Left ventricle myocardium inferior (tissue), 1 donor: ENCODE results near the gene STMN1. TPM values are rescaled to one million over a fixed set of nuclear protein-coding genes. Genes with fewer than 3 reads are reported as not detected.

ENCODE experiments used
- DNase-seq: peaks from one replicate; pipeline ENCODE4 v3.0.0-alpha.2; 2020
- H3K27ac ChIP-seq: fragments of 200-600 bp; replicated peaks from 2 replicates; pipeline ENCODE4 v1.8.0; 2021
- H3K27me3 ChIP-seq: fragments of 200-600 bp; 2 replicates; pipeline ENCODE4 v1.8.0; 2021; ENCODE audit warnings: low read depth
- H3K36me3 ChIP-seq: fragments of 200-600 bp; 2 replicates; pipeline ENCODE4 v1.8.0; 2021
- H3K4me1 ChIP-seq: fragments of 200-600 bp; 2 replicates; pipeline ENCODE4 v1.8.0; 2021
- H3K4me3 ChIP-seq: fragments of 200-600 bp; 2 replicates; pipeline ENCODE4 v1.8.0; 2021; ENCODE audit warnings: mild to moderate bottlenecking, moderate library complexity
- H3K9me3 ChIP-seq: fragments of 200-600 bp; replicated peaks from 2 replicates; pipeline ENCODE4 v1.8.0; 2021
- intact Hi-C: fragments of 100-400 bp; cut with micrococcal nuclease; formaldehyde crosslinking; loops from one replicate; pipeline ENCODE4 v1.11.0; 2022
- total RNA-seq: library from RNA; stranded (reverse); fragmentation: NEBNext Ultra II Directional; extraction: Animal tissue kit (Norgen Biotek cat#: 25700); gene quantifications from one replicate; pipeline ENCODE4 v1.2.1, GENCODE V29; 2021
- TF ChIP-seq, protein P1 (sequence below): fragments of 200-600 bp; IDR thresholded peaks from 2 replicates; pipeline ENCODE4 v1.8.0; 2021; ENCODE audit warnings: antibody characterized with exemption, mild to moderate bottlenecking, borderline replicate concordance
- donor health status: DM: no; HTN: yes; CAD: no; lungs with severe emphysema.

STMN1 gene
- total RNA-seq, 1 donor from 2014 or later: 47.1 TPM

DNA sequence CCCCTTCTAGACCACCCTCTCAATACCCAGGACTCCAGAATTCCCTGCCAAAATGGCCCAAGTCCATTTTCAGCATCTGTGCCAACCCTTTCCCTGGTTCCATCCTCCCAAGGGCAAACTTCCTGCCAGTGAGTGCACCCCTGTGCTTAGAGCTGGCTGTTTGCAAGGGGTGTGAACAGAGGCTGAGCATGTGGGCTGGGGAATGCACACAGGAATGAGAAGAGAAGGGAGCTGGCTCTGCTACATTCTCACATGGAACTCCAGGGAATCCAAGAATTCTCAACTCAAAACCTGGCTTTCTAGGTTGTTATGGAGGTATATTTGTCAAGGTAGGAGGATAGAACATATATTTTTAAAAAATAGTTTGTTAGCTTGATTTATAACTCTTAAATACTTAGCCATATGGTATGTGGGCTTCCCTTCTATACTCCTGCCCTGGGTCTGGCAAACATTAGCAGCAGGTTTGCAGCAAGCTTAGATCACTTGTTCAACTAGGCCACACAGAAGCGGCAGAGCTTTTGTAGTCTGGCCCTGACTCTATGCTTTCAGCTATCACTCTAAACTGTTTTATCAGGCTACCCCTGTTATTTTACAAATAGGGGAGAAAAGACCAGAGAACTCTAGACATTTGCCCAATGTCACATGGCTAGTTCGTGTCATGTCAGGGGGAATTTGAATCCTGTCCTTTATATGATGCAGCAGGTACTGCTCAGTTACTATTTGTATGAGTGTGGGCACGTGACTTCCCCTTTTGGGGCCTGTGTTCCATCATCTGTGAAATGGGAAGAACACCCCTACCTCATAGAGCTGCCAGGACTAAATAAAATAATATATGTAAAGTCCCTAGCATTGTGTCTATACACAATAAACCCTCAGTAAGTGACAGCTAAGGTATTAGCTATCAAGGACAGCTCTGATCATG, 8.1 kb upstream of the STMN1 start:
- Histone ChIP-seq H3K27me3 (no peaks in the 10 kb centered on the region), H3K4me3 (no peak overlapping the region), H3K4me1 (peaks cover 12% of the 10 kb centered on the region), H3K36me3 (no peaks in the 10 kb centered on the region), H3K9me3 (no peaks in the 10 kb centered on the region), H3K27ac (peak overlapping the region; percentile 52)
- intact Hi-C loops: no loop called here
- DNase-seq: no peak
- TF ChIP-seq, protein P1, sequence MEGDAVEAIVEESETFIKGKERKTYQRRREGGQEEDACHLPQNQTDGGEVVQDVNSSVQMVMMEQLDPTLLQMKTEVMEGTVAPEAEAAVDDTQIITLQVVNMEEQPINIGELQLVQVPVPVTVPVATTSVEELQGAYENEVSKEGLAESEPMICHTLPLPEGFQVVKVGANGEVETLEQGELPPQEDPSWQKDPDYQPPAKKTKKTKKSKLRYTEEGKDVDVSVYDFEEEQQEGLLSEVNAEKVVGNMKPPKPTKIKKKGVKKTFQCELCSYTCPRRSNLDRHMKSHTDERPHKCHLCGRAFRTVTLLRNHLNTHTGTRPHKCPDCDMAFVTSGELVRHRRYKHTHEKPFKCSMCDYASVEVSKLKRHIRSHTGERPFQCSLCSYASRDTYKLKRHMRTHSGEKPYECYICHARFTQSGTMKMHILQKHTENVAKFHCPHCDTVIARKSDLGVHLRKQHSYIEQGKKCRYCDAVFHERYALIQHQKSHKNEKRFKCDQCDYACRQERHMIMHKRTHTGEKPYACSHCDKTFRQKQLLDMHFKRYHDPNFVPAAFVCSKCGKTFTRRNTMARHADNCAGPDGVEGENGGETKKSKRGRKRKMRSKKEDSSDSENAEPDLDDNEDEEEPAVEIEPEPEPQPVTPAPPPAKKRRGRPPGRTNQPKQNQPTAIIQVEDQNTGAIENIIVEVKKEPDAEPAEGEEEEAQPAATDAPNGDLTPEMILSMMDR: no peak

DNA sequence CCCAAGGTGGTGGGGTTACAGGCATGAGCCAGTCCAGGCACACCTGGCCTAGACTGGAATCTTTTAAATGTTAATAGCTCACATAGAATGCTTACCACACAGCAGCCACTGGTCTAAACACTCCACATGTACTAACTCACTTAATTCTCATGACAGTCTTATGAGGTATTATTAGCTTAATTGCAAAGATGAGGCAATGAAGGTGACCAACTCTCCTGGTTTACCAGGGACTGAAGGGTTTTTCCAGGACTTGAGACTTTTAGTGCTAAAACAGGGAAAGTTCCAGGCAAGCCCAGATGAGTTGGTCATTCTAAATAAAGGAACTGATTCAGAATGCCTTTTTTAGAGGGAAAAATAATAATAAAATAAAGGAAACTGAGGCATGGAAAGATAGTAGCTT, 7.0 kb upstream of the STMN1 start:
- TF ChIP-seq, protein P1: no peak
- Histone ChIP-seq H3K27me3 (no peaks in the 10 kb centered on the region), H3K36me3 (no peaks in the 10 kb centered on the region), H3K9me3 (no peaks in the 10 kb centered on the region), H3K27ac (no peak overlapping the region), H3K4me1 (peaks cover 12% of the 10 kb centered on the region), H3K4me3 (no peak overlapping the region)
- no peak for DNase-seq
- intact Hi-C loops: no loop called here

DNA sequence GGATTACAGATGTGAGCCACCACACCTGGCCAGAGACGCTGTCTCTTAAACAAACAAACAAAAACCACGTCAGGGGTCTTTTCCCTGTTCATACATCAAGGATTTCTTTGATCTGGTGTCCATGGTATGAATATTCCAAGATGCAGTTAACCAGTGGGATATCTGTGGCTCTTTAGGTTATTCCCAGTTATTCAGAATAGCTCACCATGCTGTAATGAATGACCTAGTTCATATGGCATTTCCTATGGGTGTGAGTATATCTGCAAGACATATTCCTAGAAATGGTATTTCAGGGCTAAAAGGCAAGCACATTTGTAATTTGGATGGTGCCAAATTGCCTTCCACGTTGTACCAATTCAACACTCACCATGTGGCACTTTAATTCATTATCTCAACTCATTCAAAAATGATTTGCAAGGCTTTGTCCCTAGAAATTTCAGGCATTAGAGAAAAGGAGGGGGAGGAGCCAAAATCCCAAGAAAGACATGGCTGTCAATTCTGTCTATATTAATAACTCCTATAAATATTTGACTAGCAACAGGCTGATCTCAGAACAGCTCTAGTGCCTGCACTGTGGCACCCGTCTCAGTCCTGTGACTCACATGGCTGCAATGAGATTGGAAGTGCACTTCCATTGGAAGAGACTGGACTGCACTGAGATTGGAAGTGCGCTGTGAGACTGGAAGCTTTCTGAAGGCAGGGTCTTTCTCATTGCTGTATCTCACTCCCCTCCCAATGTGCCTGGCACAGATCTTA, 6.0 kb upstream of the STMN1 start:
- intact Hi-C loops: no loop called here
- Histone ChIP-seq H3K27ac (no peak overlapping the region), H3K4me3 (no peak overlapping the region), H3K36me3 (no peaks in the 10 kb centered on the region), H3K4me1 (peaks cover 13% of the 10 kb centered on the region), H3K27me3 (no peaks in the 10 kb centered on the region), H3K9me3 (no peaks in the 10 kb centered on the region)
- TF ChIP-seq, protein P1: no peak
- no peak for DNase-seq

DNA sequence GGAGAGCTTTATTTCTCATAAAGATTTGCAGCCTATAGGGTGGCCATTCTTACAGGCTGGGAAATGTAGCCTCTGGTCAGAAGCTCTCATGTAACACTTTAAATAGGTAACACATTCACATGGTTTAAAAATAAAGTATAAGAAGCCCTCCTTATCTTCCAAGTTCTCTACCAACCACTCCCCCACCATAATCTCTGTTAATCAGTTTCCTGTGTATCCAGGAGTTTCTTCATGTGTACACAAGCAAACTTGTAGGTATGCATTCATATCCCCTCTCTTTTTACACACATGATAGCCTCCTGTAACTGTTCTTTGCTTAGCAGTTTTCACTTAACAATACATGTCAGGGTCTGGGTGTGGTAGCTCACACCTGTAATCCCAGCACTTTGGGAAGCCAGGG, 4.9 kb upstream of the STMN1 start:
- TF ChIP-seq, protein P1: no peak
- H3K4me3 ChIP-seq: no peak overlapping the region
- intact Hi-C loops: no loop called here
- peaks cover 24% of the 10 kb centered on the region for H3K4me1 ChIP-seq
- H3K36me3 ChIP-seq: no peaks in the 10 kb centered on the region
- H3K9me3 ChIP-seq: no peaks in the 10 kb centered on the region
- DNase-seq: no peak
- no peaks in the 10 kb centered on the region for H3K27me3 ChIP-seq
- H3K27ac ChIP-seq: no peak overlapping the region

DNA sequence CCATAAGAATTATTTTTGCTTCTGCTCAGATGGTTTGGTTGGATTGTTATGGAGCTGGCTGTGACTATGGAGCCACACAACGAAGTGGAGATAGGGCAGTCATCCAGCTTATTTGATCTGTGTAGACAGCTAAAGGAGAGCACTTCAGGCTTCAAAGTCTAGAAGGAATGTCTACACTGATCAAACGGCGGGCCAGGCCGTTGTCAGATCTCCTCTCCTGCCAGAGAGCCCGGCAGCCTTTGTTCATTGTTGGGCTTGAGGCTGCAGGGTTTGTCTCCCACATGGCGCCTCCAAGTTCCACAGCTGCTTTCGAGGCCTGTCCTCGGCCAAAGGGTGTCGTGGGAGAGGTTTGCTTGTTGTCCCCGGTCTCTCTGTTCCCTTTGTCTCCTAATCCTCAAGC, 2.8 kb upstream of the STMN1 start:
- H3K4me1 ChIP-seq: peaks cover 40% of the 10 kb centered on the region
- intact Hi-C loops: no loop called here

More for the DNA sequence above, 2.8 kb upstream of the STMN1 start:
- Histone ChIP-seq H3K27me3 (no peaks in the 10 kb centered on the region), H3K4me3 (no peak overlapping the region), H3K36me3 (no peaks in the 10 kb centered on the region), H3K27ac (no peak overlapping the region), H3K9me3 (no peaks in the 10 kb centered on the region)
- no peak for DNase-seq
- TF ChIP-seq, protein P1: no peak
